ENCODE data around the gene MAP2K5. TPM values are rescaled to one million over a fixed set of nuclear protein-coding genes. Genes with fewer than 3 reads are reported as not detected.
A peak's percentile ranks its signal among the peaks of the same experiment; 100 is the strongest.

MAP2K5 gene
- total RNA-seq, 3 donors from 2014 or later, result 13.0 to 14.6 (median 14.2) TPM

DNA sequence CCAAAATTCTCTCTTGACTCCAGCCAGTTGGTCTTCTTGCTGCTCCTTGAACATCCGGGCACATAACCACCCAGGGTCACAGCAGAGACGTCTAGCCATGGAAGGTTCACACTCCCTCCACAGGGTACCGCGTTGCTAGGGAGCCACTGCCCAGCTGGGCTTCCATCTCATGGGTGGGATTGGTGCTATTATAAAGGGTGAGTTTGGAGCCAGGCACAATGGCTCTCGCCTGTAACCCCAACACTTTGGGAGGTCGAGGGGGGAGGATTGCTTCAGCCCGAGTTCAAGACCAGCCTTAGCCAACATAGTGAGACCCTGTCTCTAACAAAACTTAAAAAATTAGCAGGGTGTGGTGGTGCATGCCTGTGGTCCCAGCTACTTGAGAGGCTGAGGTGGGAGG, 265.3 kb downstream of the MAP2K5 start:
- H3K4me1 Mint-ChIP-seq (ENCODE audit: low read depth), result no peaks in the 10 kb centered on the region
- H3K9me3 Mint-ChIP-seq, result no peaks in the 10 kb centered on the region
- H3K27me3 Mint-ChIP-seq (ENCODE audit: low read depth), result peaks cover 3% of the 10 kb centered on the region
- ATAC-seq (no peak), DNase-seq (no peak)
- no peak overlapping the region for H3K4me3 Mint-ChIP-seq
- peaks cover 7% of the 10 kb centered on the region for H3K36me3 Mint-ChIP-seq (ENCODE audit: insufficient read depth)

DNA sequence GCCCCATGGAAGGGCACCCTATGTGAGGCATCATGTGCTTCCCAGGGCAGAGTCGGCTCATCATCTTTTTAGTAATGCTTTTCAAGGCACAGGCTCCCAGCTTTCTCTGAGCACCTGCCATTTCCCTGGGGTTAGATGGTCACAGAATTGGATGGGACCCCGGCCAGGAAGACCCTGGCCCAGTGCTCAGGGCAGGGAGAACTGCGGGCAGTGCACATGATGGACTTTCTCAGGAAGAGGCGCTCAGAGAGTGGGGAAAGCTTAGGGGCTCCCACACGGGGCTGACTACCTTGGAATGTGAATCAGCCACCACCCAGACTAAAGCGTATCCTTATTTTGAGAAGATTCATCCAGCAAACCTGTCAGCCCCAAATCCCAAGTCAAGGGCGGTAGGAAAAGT, 266.3 kb downstream of the MAP2K5 start:
- Mint-ChIP-seq H3K4me1 (ENCODE audit: low read depth) (no peaks in the 10 kb centered on the region), H3K36me3 (ENCODE audit: insufficient read depth) (peaks cover 10% of the 10 kb centered on the region), H3K27me3 (ENCODE audit: low read depth) (peaks cover 3% of the 10 kb centered on the region), H3K4me3 (no peak overlapping the region), H3K9me3 (no peaks in the 10 kb centered on the region)
- ATAC-seq (no peak), DNase-seq (no peak)

DNA sequence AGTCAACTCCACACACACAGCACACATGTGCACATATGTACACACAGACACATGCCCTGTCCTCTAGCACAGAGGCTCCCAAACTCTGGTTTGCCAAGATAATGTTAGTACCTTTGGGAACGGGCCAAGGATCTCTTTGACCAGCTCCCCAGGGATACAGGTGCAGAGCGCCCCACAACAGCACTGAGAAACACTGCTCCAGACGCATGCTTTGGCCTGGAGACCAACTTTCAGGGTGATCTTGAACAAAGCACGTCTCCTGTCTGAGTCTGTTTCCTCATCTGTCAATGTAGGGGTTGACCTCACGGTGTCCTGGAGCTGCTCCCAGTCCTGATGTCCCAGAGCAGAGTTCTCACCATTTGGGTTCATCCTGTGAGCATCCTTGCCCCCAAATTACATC, 266.9 kb downstream of the MAP2K5 start:
- no peak for DNase-seq
- Mint-ChIP-seq H3K9me3 (no peaks in the 10 kb centered on the region), H3K4me3 (no peak overlapping the region), H3K36me3 (ENCODE audit: insufficient read depth) (peaks cover 10% of the 10 kb centered on the region), H3K27me3 (ENCODE audit: low read depth) (peaks cover 3% of the 10 kb centered on the region), H3K4me1 (ENCODE audit: low read depth) (no peaks in the 10 kb centered on the region)
- no peak for ATAC-seq

DNA sequence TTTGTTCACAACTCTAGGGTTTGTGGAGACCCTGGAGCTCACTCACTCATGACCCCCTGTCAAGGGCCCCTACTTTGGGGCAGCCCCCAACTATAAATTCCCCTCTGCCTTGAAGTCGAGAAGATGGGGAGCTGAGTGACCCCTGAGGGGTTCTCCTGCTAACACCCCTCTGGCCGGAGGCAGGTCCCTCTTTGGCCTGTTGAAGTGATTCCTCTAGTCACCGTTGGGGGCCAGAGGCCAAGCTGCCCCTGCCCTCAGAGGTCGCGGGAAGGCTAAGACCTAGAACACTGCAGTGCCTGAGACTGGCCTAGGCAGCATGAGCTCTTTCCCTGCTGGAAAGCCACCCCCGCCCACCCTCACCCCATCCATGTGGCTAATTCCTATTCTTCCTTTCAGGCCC, 267.4 kb downstream of the MAP2K5 start:
- Mint-ChIP-seq H3K4me3 (no peak overlapping the region), H3K36me3 (ENCODE audit: insufficient read depth) (peaks cover 11% of the 10 kb centered on the region), H3K9me3 (no peaks in the 10 kb centered on the region), H3K4me1 (ENCODE audit: low read depth) (no peaks in the 10 kb centered on the region), H3K27me3 (ENCODE audit: low read depth) (peaks cover 3% of the 10 kb centered on the region)
- DNase-seq (no peak), ATAC-seq (no peak)

DNA sequence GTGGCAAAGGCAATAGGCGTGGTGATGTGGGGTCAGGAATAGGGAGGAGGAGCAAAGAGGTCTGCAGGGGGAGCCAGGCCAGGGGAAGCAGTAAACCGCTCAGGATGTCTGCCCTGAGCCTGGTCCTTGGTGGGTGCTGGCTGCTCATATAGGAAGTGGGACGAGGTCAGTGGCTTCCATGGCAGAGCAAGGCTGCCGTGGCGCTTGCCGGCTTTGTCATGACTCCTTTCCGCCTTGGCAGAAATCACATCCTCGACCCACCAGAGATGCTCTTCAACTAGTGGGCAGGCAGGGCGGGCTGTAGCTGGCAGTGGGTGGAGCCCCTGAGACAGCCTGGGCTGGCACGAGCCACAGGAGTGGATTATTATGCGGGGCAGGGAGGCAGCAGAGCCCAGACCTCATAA, 269.7 kb downstream of the MAP2K5 start:
- Mint-ChIP-seq H3K27me3 (ENCODE audit: low read depth) (peaks cover 7% of the 10 kb centered on the region), H3K9me3 (peaks cover 4% of the 10 kb centered on the region), H3K4me1 (ENCODE audit: low read depth) (no peaks in the 10 kb centered on the region), H3K36me3 (ENCODE audit: insufficient read depth) (peaks cover 18% of the 10 kb centered on the region), H3K4me3 (no peak overlapping the region)
- DNase-seq, result no peak
- ATAC-seq, result no peak

DNA sequence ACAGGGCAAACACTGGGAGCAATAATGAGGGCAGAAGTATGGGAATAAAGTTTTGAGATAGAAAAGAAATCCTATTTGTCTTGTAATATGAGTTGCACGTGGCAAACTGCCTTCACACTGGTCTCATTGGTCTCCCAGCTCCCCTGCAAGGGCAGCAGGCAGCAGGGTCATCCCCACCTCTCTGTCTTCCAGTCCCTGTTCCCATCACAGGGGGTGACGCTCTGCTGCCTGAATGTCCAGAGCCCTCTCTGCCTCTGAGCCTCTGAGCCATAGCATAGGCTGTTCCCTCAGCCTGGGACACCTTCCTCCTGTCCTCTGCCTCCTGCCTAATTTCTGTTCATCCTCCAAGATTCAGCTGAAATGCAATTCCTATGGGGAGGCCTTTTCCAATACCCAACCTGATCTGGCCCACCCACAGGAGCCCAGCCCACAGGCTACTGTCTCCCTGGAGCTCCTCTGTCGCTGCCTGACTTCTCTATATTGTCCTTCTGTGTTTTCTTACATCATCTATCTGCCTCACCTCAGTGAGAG, 270.7 kb downstream of the MAP2K5 start:
- H3K36me3 Mint-ChIP-seq (ENCODE audit: insufficient read depth), result peaks cover 14% of the 10 kb centered on the region

DNA sequence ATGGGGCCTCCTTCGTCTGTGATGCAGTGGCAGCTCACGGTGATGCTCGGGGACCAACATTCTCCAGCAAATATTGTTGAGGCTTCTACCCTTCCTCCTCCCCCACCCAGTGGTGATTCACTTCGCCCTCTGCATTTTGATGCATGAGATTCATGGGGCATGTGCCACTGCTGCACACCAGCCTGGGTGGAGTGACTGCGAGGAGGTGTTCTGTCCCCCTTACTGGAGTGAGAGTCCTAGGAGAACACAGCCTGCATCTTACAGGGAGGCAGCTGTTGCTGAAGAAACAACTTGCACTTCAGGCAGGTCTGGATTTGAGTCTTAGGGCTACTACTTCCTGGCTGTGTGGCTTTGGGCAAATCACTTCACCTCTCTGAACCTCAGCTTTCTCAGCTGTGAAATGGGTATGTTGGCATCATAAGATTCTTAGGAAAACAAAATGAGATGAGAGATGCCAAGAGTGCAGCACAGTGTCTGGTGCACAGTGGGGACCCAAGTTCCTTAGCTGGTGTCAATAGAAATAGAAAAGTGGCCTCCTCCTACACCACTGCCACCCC, 272.6 kb downstream of the MAP2K5 start:
- Mint-ChIP-seq H3K27me3 (ENCODE audit: low read depth) (peaks cover 29% of the 10 kb centered on the region), H3K9me3 (peaks cover 4% of the 10 kb centered on the region), H3K4me1 (ENCODE audit: low read depth) (peaks cover under 1% of the 10 kb centered on the region), H3K4me3 (no peak overlapping the region), H3K36me3 (ENCODE audit: insufficient read depth) (peaks cover 11% of the 10 kb centered on the region)
- no peak for DNase-seq
- ATAC-seq, result no peak

More for the DNA sequence above, 270.7 kb downstream of the MAP2K5 start:
- Mint-ChIP-seq H3K4me3 (no peak overlapping the region), H3K4me1 (ENCODE audit: low read depth) (no peaks in the 10 kb centered on the region), H3K9me3 (peaks cover 4% of the 10 kb centered on the region), H3K27me3 (ENCODE audit: low read depth) (peaks cover 15% of the 10 kb centered on the region)
- ATAC-seq (no peak), DNase-seq (no peak)

DNA sequence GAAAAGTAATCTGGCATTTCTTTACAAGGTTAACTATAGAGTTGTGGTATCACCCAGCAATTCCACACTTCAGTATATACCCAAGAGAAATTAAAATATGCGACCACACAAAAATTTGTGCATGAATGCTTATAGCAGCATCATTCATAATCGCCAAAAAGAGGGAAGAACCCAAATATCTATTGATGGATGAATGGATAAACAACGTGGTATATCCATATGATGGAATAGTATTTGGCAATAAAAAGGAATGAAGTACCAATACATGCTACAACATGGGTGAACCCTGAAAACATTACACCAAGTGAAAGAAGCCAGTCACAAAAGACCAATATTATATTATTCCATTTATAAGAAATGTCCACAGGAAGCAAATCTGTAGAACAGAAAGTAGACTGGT, 274.2 kb downstream of the MAP2K5 start:
- no peak overlapping the region for H3K4me3 Mint-ChIP-seq
- ATAC-seq, result no peak

DNA sequence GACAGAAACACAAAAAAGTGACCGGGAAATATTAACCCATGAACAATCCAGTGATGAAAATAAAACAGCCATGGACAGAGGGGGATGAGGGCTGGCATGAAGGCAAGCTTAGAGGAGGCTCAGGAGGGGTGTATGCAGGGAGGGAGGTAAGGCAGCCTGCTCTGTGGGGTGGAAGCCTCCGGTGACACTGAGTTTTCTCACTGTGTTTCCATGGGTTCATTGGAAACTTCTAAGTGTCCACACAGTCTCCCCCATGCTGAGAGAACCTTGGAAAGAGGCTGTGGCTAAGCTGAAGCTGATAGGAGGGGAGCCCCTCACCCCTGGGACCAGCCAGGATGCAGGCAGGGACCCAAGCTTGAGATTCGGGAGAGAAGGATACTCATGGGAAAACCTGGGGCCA, 276.0 kb downstream of the MAP2K5 start:
- Mint-ChIP-seq H3K27me3 (ENCODE audit: low read depth) (peaks cover 54% of the 10 kb centered on the region), H3K9me3 (peaks cover 4% of the 10 kb centered on the region), H3K4me1 (ENCODE audit: low read depth) (peaks cover 21% of the 10 kb centered on the region), H3K36me3 (ENCODE audit: insufficient read depth) (peaks cover 8% of the 10 kb centered on the region), H3K4me3 (no peak overlapping the region)
- ATAC-seq (no peak), DNase-seq (no peak)

More for the DNA sequence above, 274.2 kb downstream of the MAP2K5 start:
- peaks cover 4% of the 10 kb centered on the region for H3K9me3 Mint-ChIP-seq
- no peak for DNase-seq
- peaks cover 44% of the 10 kb centered on the region for H3K27me3 Mint-ChIP-seq (ENCODE audit: low read depth)
- H3K36me3 Mint-ChIP-seq (ENCODE audit: insufficient read depth), result peaks cover 11% of the 10 kb centered on the region
- peaks cover 9% of the 10 kb centered on the region for H3K4me1 Mint-ChIP-seq (ENCODE audit: low read depth)

DNA sequence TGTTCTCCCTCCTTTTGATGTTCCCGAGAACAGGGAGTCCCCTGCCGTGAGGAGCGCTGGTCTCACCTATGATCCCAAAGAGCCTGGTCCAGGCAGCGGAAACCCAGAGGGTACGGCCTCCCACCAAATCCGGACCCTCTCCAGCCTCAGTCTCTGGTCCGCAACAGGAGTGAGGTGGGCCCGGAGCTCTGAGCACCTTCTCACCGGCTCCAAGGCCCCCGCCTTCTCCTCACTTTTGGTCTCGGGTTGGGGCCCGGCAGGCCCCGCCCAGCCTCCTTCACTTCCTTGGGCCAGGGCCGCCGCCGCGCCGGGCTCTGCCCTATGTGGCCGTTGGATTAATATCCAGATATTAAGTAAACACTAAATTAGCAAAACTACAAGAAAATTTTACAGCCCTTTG, 277.1 kb downstream of the MAP2K5 start:
- Mint-ChIP-seq H3K36me3 (ENCODE audit: insufficient read depth) (peaks cover 8% of the 10 kb centered on the region), H3K27me3 (ENCODE audit: low read depth) (peaks cover 66% of the 10 kb centered on the region), H3K9me3 (peaks cover 4% of the 10 kb centered on the region), H3K4me3 (no peak overlapping the region), H3K4me1 (ENCODE audit: low read depth) (peaks cover 30% of the 10 kb centered on the region)
- no peak for DNase-seq
- no peak for ATAC-seq

DNA sequence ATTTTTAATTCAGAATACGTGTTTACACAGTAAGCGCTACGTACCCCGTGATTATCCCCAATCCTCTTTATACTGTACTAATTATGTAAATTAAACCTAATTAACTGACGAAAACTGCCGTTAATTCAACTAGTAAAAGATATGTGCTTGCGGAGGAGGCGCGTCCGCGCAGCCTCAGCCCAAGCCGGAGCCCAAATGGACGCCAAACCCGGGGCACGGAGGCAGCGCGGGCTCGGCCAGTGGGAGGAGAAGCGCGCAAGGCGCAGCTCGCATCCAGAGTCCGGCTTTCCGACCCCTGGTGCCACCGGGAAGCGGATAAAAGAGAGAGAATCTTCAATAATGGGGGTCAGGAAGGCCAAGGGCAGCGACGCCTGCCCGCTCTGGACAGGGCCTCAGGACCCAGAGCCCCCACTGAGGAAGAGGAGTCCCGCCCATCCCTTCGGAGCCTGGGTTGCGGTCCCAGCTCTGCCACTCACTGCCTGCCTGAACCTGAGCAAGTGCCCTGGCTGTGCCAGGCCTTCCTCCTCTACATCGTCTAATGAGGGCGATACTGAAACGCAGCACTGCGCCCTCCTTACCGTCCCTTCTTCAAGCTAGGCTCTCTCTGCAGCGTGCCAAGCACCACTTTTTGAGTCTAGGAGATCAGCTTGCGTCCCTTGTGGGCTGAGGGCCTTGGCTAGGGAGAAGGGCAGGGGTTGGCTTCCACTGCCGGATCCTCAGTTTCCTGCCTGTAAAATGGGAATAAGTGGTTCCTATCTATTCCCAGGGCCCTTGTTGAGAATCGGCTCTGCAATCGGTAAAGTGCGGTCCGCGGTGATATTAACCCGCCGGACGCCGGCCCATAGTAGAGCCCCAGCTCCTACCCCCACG, 277.9 kb downstream of the MAP2K5 start:
- Mint-ChIP-seq H3K27me3 (ENCODE audit: low read depth) (peaks cover 72% of the 10 kb centered on the region), H3K9me3 (peaks cover 4% of the 10 kb centered on the region), H3K4me3 (no peak overlapping the region), H3K36me3 (ENCODE audit: insufficient read depth) (peaks cover 4% of the 10 kb centered on the region), H3K4me1 (ENCODE audit: low read depth) (peaks cover 35% of the 10 kb centered on the region)
- no peak for DNase-seq
- no peak for ATAC-seq

DNA sequence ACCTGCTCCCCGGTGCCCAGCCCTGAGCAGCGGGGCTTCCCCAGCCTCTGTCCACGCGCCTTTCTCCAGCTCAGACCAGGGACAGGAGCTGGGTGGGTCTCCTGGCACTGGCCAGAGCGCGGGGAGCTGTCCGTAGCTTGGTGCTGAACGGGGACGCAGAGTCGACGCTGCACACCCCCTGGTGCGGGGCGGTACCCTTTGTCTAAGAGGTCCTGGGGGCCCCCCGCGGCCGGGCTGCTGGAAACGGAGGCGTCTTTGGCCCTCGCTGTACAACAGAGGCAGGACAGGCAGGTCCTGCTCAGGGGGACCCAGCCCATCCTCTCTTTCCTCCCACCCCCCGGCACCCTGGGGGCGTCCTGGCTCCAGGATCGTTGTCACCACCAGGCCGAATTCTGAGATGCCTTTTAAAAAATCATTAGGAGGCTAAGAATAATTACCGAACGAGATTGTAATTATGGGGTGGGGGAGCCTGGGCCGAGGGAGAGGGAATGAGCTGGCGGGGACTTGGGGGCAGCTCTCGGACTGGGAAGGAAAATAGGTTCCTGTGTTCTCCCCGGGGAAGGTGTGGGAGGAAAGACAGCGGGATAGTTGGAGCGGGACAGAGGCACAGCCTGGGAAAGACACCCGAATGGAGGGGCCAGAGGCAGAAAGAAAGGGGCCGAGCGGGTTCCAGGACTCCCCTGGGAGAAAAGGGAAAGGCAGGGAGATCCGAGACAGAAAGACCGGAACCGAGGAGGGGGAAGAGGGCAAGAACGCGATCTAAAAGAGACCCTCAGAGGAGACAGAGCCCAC, 278.7 kb downstream of the MAP2K5 start:
- Mint-ChIP-seq H3K4me1 (ENCODE audit: low read depth) (peaks cover 43% of the 10 kb centered on the region), H3K4me3 (no peak overlapping the region), H3K9me3 (no peaks in the 10 kb centered on the region), H3K27me3 (ENCODE audit: low read depth) (peaks cover 80% of the 10 kb centered on the region), H3K36me3 (ENCODE audit: insufficient read depth) (no peaks in the 10 kb centered on the region)
- DNase-seq (no peak), ATAC-seq (peak; percentile 38 to 46)

DNA sequence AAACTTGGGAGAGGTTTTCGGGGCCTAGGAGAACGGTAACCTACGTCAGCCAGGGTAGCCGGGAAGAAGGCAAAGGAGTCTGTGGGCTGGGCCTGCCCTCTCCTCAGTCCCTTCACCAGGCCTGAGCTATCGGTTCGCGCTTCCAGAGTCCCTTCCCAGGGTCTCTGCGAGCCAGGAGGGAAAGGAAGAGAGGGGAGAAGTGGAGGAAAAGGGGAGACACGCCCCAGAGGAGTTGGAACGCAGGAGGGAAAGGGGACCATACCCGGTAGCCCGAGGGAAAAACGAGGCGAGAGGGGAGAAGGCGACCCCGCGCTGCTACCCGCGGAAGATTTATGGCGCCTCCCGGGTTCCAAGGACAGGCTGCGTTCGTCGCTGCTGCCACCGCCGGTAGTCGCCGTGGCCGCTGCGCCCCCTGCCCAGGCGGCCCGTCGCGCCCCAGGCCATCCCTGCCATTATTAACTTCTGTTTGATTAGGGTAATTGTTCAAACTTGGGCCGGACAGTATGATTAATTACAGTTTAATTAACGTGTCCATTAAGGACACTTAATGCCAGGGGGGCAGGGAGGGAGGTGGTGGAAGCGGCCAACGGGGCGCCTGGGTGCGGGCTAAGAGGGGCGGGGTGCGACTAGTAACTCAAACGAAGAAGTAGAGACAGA, 279.4 kb downstream of the MAP2K5 start:
- Mint-ChIP-seq H3K27me3 (ENCODE audit: low read depth) (peaks cover 82% of the 10 kb centered on the region), H3K4me1 (ENCODE audit: low read depth) (peaks cover 46% of the 10 kb centered on the region)
- DNase-seq, result no peak

More for the DNA sequence above, 279.4 kb downstream of the MAP2K5 start:
- ATAC-seq, result no peak
- Mint-ChIP-seq H3K9me3 (no peaks in the 10 kb centered on the region), H3K36me3 (ENCODE audit: insufficient read depth) (no peaks in the 10 kb centered on the region), H3K4me3 (peak overlapping the region; percentile 22)
